MM.1S (cell line): ENCODE data around the gene MCOLN1.

ENCODE experiments used
- DNase-seq: peaks from one replicate; pipeline ENCODE4 v3.0.0-alpha.2; 2015
- H2AFZ ChIP-seq: fragments of 300-600 bp; sonication (generic); 2 replicates; pipeline ENCODE4 v1.6.0; 2016; ENCODE audit warnings: antibody characterized with exemption, low read length
- H3F3A ChIP-seq: fragments of 300-600 bp; sonication (generic); 2 replicates; pipeline ENCODE4 v1.6.1; 2016; ENCODE audit warnings: mild to moderate bottlenecking, antibody characterized with exemption, low read length, moderate library complexity, mixed read lengths; ENCODE audit not compliant: insufficient read depth
- H3K27ac ChIP-seq: fragments of 300-600 bp; sonication (generic); 2 replicates; pipeline ENCODE4 v1.5.1; 2016; ENCODE audit warnings: mild to moderate bottlenecking, low read length
- H3K27me3 ChIP-seq: fragments of 300-600 bp; sonication (generic); replicated peaks from 2 replicates; pipeline ENCODE4 v1.6.0; 2016; ENCODE audit warnings: low read length; ENCODE audit not compliant: insufficient read depth
- H3K36me3 ChIP-seq: fragments of 300-600 bp; sonication (generic); replicated peaks from 2 replicates; pipeline ENCODE4 v1.6.1; 2016; ENCODE audit warnings: mild to moderate bottlenecking, low read length, mixed read lengths; ENCODE audit not compliant: insufficient read depth
- H3K4me1 ChIP-seq: fragments of 300-600 bp; sonication (generic); 2 replicates; pipeline ENCODE4 v1.6.1; 2016; ENCODE audit warnings: low read length, mixed read lengths
- H3K4me2 ChIP-seq: fragments of 300-600 bp; sonication (generic); 2 replicates; pipeline ENCODE4 v1.6.0; 2016; ENCODE audit warnings: low read depth, low read length
- H3K4me3 ChIP-seq: fragments of 300-600 bp; sonication (generic); 2 replicates; pipeline ENCODE4 v1.5.1; 2016; ENCODE audit warnings: low read length, mixed read lengths
- H3K79me2 ChIP-seq: fragments of 300-600 bp; sonication (generic); 2 replicates; pipeline ENCODE4 v1.6.1; 2016; ENCODE audit warnings: mixed run types, low read length, mixed read lengths
- H3K9ac ChIP-seq: fragments of 300-600 bp; sonication (generic); 2 replicates; pipeline ENCODE4 v1.6.1; 2016; ENCODE audit warnings: low read length, mixed read lengths
- H3K9me2 ChIP-seq: fragments of 300-600 bp; sonication (generic); replicated peaks from 2 replicates; pipeline ENCODE4 v1.6.1; 2016; ENCODE audit warnings: mild to moderate bottlenecking, low read length, mixed read lengths; ENCODE audit not compliant: insufficient read depth
- H3K9me3 ChIP-seq: fragments of 300-600 bp; sonication (generic); replicated peaks from 2 replicates; pipeline ENCODE4 v1.6.1; 2016; ENCODE audit warnings: mild to moderate bottlenecking, low read length, mixed read lengths; ENCODE audit not compliant: insufficient read depth
- H4K20me1 ChIP-seq: fragments of 300-600 bp; sonication (generic); 2 replicates; pipeline ENCODE4 v1.6.1; 2016; ENCODE audit warnings: mild to moderate bottlenecking, low read length, moderate library complexity, mixed read lengths; ENCODE audit not compliant: insufficient read depth
- CTCF ChIP-seq: fragments of 300-600 bp; sonication (generic); IDR thresholded peaks from 2 replicates; pipeline ENCODE4 v1.5.1; 2016; ENCODE audit warnings: antibody characterized with exemption, low read length, mixed read lengths
- EZH2 ChIP-seq: fragments of 300-600 bp; sonication (generic); optimal IDR thresholded peaks from 2 replicates; pipeline ENCODE3; 2017; ENCODE audit warnings: low read depth, mild to moderate bottlenecking, antibody characterized with exemption, low read length, mixed read lengths
- EZH2phosphoT487 ChIP-seq: fragments of 300-600 bp; sonication (generic); IDR thresholded peaks from 2 replicates; pipeline ENCODE4 v1.6.1; 2018; ENCODE audit warnings: antibody characterized with exemption, low read length

The MCOLN1 gene

DNA sequence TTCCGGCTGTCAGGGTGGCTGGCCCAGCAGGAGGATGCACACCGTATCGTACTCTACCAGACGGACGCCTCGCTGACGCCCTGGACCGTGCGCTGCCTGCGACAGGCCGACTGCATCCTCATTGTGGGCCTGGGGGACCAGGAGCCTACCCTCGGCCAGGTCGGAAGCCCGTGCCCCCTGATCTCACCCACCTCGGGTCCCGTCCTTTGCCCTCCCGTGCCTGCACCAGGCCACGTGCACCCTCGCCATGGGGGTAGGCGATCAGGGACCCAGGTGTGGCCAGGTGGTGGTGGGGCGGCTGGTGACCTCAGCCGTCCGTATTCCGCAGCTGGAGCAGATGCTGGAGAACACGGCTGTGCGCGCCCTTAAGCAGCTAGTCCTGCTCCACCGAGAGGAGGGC, 32.1 kb downstream of the MCOLN1 start:
- Histone ChIP-seq H3K79me2 (no peaks in the 10 kb centered on the region), H4K20me1 (no peaks in the 10 kb centered on the region), H3K4me2 (no peak overlapping the region), H3K4me3 (no peak overlapping the region), H3F3A (no peaks in the 10 kb centered on the region), H3K9me3 (no peaks in the 10 kb centered on the region), H3K27me3 (no peaks in the 10 kb centered on the region), H3K27ac (no peak overlapping the region), H3K9ac (no peak overlapping the region), H3K4me1 (peaks cover 3% of the 10 kb centered on the region; the same call in 1 of the 2 replicates), H3K9me2 (no peaks in the 10 kb centered on the region), H2AFZ (no peak overlapping the region), H3K36me3 (no peaks in the 10 kb centered on the region)
- no peak for TF ChIP-seq EZH2
- no peak for DNase-seq

DNA sequence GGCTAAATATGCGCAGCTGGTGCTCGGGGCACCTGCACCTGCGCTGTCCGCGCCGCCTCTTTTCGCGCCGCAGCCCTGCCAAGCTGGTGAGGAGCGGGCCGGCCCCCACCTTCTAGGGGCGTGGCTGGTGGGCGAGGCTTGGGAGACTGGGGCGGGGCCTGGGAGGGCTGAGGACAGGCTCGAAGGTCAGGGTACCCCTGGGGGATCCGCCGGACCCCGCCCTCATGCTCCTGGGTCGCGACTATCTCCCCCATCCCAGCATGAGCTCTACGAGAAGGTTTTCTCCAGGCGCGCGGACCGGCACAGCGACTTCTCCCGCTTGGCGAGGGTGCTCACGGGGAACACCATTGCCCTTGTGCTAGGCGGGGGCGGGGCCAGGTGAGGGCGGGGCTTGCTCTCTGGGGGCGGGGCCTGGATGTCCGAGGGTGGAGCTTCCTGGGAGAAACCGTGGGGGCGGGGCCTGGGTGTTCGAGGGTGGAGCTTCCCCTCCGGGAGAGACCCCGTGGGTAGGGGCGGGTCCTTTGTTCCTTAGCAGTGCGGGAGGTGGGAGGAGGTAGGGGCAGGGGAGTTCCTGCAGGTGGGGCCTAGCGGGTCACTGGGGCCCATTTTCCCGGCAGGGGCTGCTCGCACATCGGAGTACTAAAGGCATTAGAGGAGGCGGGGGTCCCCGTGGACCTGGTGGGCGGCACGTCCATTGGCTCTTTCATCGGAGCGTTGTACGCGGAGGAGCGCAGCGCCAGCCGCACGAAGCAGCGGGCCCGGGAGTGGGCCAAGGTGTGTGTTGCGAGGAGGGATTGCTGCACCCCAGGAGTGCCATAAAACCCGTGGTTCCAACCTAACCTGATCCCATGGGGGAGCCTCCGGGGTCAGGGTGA, 32.8 kb downstream of the MCOLN1 start:
- Histone ChIP-seq H4K20me1 (no peaks in the 10 kb centered on the region), H3K9ac (no peak overlapping the region), H2AFZ (no peak overlapping the region), H3K4me3 (no peak overlapping the region), H3K9me3 (no peaks in the 10 kb centered on the region), H3K4me2 (no peak overlapping the region), H3K27ac (no peak overlapping the region), H3K4me1 (peaks cover 3% of the 10 kb centered on the region; the same call in 1 of the 2 replicates), H3K27me3 (no peaks in the 10 kb centered on the region), H3K9me2 (no peaks in the 10 kb centered on the region), H3F3A (no peaks in the 10 kb centered on the region), H3K36me3 (no peaks in the 10 kb centered on the region), H3K79me2 (no peaks in the 10 kb centered on the region)
- TF ChIP-seq CTCF (no peak), EZH2 (no peak), EZH2phosphoT487 (no peak)
- no peak for DNase-seq

DNA sequence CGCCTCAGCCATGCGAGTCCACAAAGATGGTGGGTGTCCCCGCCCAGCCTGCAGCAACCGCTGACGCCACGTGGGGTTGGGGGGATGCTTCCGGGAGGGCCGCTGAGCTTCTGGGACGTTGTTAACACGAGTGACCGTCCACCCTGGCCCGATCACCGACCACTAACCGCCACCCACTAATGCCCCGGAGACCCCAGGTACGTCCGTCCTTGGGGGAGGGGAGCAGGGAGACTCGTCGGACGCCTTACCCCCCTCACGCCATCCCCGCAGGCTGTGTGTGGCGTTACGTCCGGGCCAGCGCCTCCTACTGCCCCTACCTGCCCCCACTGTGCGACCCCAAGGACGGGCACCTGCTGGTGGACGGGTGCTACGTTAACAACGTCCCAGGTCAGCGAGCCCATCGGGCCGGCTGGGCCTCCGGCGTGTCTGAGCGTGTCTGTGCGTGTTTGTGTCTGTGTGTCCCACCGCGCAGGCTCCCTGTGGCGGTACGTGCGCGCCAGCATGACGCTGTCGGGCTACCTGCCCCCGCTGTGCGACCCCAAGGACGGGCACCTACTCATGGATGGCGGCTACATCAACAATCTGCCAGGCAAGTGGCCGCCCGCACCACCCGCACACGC, 34.4 kb downstream of the MCOLN1 start:
- Histone ChIP-seq H3K9me2 (no peaks in the 10 kb centered on the region), H3K27me3 (no peaks in the 10 kb centered on the region), H3F3A (no peaks in the 10 kb centered on the region), H3K4me1 (no peaks in the 10 kb centered on the region), H3K4me3 (no peak overlapping the region), H3K27ac (no peak overlapping the region), H4K20me1 (no peaks in the 10 kb centered on the region), H3K9me3 (no peaks in the 10 kb centered on the region), H3K79me2 (no peaks in the 10 kb centered on the region), H3K4me2 (no peak overlapping the region), H3K36me3 (no peaks in the 10 kb centered on the region), H3K9ac (no peak overlapping the region), H2AFZ (no peak overlapping the region)
- DNase-seq = no peak
- TF ChIP-seq CTCF = no peak
- no peak for TF ChIP-seq EZH2phosphoT487
- TF ChIP-seq EZH2 = no peak

GRCh38 chr19:7558667-7559066, 36.2 kb downstream of the MCOLN1 start:
- H3K9me3 ChIP-seq = no peaks in the 10 kb centered on the region
- no peak overlapping the region for H3K4me2 ChIP-seq
- DNase-seq = no peak
- no peaks in the 10 kb centered on the region for H3K36me3 ChIP-seq
- TF ChIP-seq EZH2phosphoT487 = no peak
- TF ChIP-seq EZH2 = no peak
- no peak for TF ChIP-seq CTCF
- no peak overlapping the region for H3K27ac ChIP-seq
- no peaks in the 10 kb centered on the region for H3F3A ChIP-seq
- no peak overlapping the region for H3K9ac ChIP-seq
- H3K4me1 ChIP-seq = no peaks in the 10 kb centered on the region
- H3K9me2 ChIP-seq = no peaks in the 10 kb centered on the region
- H2AFZ ChIP-seq = no peak overlapping the region
- no peak overlapping the region for H3K4me3 ChIP-seq
- no peaks in the 10 kb centered on the region for H3K79me2 ChIP-seq
- no peaks in the 10 kb centered on the region for H3K27me3 ChIP-seq
- H4K20me1 ChIP-seq = no peaks in the 10 kb centered on the region
